SKM-1 (cell line): ENCODE measurements around the gene DLG2.
"Not testable (repeated sequence)": the region's sequence is repeated elsewhere in the genome, so short reads cannot be mapped to it uniquely, and the experiment has no call there.

ENCODE experiments used
- DNase-seq: peaks from one replicate; lab custom pipeline; 2025; ENCODE audit not compliant: unreplicated experiment; lab: John Stamatoyannopoulos, UW

Gene DLG2

GRCh38 chr11:85643191-85643614 is 16.1 kb upstream of the DLG2 start:
- no peak for DNase-seq

DNA sequence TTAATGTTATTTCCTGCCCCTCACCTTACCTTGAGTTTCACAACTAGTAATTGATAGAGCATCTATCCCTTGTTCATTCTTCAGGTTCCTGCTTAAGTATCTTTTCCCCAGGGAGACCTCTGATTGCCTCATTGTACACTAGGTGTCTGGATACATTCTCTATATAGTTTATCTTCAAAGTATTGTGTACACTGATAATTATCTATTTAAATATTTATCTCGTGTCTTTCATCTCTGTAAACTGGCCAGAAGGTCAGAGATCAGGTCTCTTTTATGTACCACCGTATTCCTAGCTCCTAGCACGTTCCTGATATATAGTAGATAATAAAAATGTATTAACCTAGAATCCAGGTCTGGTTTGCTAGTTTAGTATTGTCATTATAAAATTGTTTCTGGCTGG is 7.6 kb upstream of the DLG2 start:
- no peak for DNase-seq

GRCh38 chr11:85628771-85629341 is 1.7 kb upstream of the DLG2 start:
- DNase-seq: no peak

- peak; percentile 95 for DNase-seq
Observed at GRCh38 chr11:85627998-85628770, 1.0 kb upstream of the DLG2 start, which contains the start of gene TMEM126B. TMEM126B (plus strand) TSS chr11:85628593; CDS start chr11:85628608, 15 bp downstream.

DNA sequence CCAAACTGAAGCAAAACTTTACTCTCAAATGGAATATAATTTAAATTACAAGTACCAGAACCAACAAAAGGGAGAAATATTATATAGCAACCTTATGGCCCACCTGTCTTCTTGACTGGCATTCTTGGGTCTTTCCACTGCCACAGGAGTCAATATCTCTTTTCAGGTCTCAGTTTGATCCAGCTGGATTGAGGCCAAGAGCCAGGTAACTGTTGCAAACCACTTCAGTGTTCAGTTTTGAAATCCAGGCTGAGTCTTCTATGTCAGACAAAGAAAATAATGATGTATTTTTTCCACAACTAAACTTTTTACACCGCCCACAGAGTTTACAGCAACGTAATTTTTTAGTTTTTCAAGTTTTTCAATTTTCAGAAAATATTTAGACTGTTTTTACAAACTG is 648 bp downstream of the DLG2 start:
- DNase-seq: no peak

- no peak for DNase-seq
Observed at GRCh38 chr11:85620256-85620655, 6.9 kb downstream of the DLG2 start.

GRCh38 chr11:85619499-85619898 is 7.6 kb downstream of the DLG2 start:
- DNase-seq: no peak

GRCh38 chr11:85611643-85612042 is 15.5 kb downstream of the DLG2 start:
- not testable (repeated sequence) for DNase-seq

GRCh38 chr11:85609286-85609685 is 17.9 kb downstream of the DLG2 start:
- DNase-seq: not testable (repeated sequence)

DNA sequence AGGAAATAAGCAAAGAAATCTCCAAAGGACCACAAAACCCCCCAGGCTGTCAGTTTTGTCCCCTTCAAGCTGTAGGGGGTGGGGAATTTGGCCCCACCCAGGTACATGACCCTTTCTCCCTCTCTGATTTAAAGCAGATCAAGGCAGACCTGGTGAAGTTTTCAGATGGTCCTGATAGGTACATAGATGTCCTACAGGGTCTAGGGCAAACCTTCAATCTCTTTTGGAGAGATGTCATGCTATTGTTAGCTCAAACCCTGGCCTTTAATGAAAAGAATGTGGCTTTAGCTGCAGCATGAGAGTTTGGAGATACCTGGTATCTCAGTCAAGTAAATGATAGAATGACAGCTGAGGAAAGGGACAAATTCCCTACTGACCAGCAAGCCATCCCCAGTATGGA is 18.5 kb downstream of the DLG2 start:
- not testable (repeated sequence) for DNase-seq

GRCh38 chr11:85606237-85606636 is 20.9 kb downstream of the DLG2 start:
- not testable (repeated sequence) for DNase-seq

- DNase-seq: no peak
Observed at GRCh38 chr11:85603220-85603619, 23.9 kb downstream of the DLG2 start.

- no peak for DNase-seq
Observed at GRCh38 chr11:85602526-85603213, 24.5 kb downstream of the DLG2 start.

GRCh38 chr11:85599083-85599482 is 28.1 kb downstream of the DLG2 start:
- no peak for DNase-seq

DNA sequence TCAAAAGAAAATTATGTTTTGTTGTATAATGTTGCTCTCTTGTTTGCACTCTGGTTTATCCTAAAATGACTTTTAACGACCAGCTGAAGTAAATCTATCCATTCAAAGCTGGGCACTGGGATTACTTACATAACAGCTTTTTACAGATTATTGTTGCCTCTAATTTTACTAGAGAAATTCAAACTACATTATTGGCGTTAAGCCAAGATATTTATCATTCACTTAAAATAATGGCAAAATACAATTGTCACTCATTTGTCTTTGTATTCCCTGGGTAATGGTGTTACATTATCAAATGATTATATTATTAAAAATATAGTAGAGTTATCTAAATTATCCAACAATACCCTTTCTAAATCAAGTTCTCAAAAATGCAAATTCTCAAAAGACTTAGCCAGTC is 30.3 kb downstream of the DLG2 start:
- DNase-seq: no peak

DNA sequence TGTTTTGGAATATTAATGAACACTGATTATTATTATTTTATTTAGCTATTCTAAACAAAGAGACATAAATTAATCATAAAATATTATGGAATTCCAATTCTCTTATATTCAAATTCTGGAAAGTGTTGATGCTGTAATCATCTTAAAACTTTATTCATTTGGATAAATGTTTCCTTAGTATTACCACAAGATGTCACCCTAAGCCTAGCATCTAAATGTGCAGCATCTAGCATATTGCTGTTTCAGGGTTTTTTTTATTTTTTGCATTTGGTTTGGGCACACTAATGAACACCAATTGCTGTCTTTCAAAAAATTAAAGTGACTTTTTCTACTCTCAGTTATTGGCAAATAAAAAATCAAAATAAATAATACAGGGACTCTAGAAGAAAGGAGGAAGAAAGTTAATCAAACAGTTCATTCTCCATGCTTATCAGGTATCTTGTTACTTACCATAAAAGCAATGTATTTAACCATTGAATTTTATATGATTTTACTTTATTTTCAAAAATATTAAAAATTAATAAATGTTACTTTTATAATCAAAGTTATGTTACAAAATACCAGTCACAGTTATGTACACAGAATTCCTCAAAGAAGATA is 31.8 kb downstream of the DLG2 start:
- DNase-seq: peak; percentile 33

DNA sequence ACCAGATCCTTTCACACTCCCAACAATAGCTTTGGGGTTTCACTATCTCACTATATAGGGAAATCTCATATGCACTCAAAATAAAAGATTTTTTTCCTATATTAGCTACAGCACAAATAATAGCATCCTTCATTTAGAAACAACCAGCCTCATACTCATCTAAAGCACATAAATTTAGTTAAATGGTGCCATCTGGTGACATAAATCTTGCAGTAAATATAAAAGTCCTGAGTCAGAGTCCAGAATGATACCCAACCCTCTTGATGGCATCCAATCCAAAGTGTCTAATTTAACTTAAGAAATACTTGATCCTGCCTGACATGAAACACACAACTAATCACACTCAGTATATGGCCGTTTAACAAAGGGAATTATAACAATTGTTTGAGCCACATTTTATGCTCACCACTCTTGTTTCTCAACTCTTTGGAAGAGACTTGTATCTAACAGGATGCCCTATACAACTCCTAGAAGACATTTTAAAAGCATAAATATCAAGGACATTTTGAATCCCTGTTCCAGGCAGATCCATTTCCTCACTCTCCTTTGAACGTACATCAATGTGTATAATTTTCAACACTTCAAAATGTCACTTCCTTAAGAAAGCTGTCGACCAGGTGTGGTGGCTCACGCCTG is 36.2 kb downstream of the DLG2 start:
- DNase-seq: no peak

- no peak for DNase-seq
Observed at GRCh38 chr11:85589373-85589772, 37.8 kb downstream of the DLG2 start.

- no peak for DNase-seq
Observed at GRCh38 chr11:85582111-85582510, 45.0 kb downstream of the DLG2 start.

DNA sequence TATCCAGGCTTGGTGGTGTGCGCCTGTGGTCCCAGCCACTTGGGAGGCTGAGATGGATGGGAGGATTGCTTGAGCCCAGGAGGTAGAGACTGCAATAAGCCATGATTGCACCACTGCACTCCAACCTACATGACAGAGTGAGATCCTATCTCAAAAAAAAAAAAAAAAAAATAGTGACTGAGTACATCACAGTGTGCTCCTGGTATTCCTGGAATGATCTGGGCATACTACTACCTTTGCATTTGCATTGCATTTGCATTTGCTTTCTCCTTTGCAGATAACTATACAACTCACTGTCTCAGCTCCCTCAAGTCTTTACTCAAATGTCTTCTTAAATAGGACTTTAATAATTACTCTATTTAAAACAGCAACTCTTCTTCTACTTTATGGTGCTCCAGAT is 51.8 kb downstream of the DLG2 start:
- no peak for DNase-seq

- no peak for DNase-seq
Observed at GRCh38 chr11:85572056-85572455, 55.1 kb downstream of the DLG2 start.
